Endometrial microvascular endothelial cells (primary cell): Measurements from ENCODE around the gene CRK. TPM values are rescaled to one million over a fixed set of nuclear protein-coding genes. Genes with fewer than 3 reads are reported as not detected.
"Not testable (repeated sequence)": the region's sequence is repeated elsewhere in the genome, so short reads cannot be mapped to it uniquely, and the experiment has no call there.

ENCODE experiments used
- in situ Hi-C: cut with HindIII; loops from 2 replicates; pipeline ENCODE4 v1.10.0; 2017; ENCODE audit warnings: low sequenced_read_pairs, low pct_unique_long_range_greater_than_20kb; ENCODE audit errors: inconsistent ontology term
- total RNA-seq: library from RNA; depleted of rRNA; stranded (reverse); fragments of >200 nt; gene quantifications from one replicate; pipeline ENCODE4 v1.2.3, GENCODE V29; 2015; ENCODE audit errors: inconsistent ontology term

Gene CRK
- total RNA-seq, 1 donor from 2014 or later: 96.0 TPM

DNA sequence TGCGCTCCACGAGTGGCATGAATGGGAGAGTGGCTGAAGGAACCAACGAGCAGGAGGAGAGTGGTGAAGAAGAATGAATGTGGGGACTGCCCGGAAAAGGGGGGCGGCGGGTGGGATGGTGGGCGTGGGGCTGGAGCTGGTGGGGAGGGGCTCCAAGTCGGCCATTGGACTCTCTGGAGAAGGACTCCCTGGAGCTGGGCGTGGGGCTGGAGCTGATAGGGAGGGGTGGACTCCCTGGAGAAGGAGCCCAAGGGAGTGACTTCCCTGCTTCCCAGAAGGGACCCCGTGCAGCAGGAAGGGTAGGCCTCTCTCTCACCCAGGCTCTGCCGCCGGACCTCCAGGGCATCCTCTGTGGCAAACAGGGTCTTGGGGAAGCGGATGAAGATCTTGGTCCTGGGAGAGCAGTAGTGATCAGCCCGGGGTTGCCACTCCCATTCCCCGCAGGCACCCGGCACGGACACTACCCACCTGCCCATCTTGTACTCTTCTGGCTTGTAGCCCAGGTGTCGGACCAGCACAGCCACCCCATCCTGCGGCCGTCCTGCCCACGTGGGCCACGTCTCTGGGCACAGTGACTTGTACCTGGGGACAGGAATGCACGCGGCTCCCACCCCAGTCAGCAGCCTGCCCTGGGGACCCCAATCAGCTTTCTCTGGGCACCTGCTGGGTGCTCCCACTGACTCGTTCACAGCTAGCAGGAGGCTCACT, 14.9 kb upstream of the CRK start:
- in situ Hi-C loops: no loop called here

DNA sequence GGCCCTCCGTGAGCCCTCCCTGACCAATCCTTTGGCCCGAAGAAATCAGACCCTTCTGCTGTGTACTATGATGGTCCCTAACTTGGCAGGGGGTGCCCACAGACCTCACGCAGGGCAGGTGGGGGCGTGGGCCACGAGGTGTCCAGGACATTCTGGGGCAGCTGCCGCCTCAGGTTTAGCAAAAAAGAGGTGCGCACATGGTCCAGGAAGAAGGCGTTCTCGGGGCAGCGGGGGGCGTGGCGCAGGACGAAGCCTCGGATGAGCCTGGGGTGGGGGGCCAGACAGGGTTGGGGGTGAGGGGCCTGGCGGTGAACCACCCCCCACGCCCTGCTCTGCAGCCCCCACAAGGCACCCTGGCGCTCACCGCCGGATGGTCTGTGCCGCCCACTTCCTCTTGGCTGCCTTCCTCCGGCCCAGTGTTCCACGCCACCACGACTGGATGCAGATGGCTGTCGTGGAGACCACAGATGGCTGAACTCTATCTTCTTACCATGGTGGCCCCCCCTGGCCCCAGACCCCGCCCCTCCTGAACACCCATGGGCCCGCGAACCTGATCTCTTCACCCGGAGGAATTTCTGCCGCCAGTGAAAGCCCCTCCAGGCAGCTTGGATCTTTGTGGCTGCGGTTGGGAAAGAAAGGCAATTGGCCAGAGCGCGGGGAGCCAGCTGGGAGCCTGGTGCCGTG, 14.2 kb upstream of the CRK start:
- in situ Hi-C loops: no loop called here

DNA sequence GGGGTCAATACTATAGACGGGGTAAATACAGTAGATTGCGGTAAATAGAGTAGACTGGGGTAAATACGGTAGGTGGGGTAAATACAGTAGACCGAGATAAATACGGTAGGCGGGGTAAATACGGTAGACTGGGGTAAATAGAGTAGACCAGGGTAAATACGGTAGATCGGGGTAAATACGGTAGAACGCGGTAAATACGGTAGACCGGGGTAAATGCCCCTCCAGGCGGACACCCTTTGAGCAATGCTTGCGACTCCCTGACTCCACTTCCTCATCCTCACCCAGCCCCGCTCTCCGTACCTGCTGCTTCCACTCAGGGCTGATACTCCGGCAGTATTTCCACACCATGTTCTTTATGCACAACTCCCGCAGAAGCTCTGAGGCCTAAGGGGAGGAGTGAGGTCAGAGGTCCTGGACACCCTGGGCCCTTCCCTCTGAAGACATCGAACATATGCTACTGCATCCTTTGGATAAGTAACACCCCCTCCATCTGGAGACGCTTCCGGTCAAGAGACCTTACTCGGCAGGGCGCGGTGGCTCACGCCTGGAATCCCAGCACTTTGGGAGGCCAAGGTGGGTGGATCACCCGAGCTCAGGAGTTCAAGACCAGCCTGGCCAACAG, 13.3 kb upstream of the CRK start:
- in situ Hi-C loops: no loop called here

DNA sequence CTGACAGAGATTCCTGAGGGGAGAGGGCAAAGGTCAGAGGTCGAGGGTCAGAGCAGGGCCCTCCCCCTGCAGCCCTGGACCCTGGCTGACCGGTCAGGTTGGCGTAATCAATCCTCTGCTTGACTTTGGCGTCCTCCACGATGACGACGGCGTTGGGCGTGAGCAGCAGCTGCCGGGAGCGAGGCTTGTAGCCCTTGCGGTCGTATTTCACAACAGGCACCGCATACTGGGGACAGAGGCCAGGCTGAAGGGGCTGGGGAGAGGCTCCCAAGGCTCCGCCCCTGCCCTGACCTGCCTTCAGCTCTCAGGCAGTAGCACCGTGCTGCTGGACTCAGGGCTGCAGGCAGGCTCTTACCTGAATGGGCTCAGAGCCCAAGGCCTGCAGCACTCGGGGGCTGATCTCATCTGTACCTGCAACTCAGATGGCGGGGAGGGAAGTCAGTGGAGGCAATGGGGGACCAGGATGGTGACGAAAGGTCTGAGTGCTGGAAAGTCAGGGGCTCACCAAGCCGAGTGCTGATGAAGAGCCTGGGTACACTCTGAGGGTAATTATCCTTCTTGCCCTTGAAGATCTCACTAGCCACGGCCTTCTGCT, 12.0 kb upstream of the CRK start:
- in situ Hi-C loops: no loop called here

DNA sequence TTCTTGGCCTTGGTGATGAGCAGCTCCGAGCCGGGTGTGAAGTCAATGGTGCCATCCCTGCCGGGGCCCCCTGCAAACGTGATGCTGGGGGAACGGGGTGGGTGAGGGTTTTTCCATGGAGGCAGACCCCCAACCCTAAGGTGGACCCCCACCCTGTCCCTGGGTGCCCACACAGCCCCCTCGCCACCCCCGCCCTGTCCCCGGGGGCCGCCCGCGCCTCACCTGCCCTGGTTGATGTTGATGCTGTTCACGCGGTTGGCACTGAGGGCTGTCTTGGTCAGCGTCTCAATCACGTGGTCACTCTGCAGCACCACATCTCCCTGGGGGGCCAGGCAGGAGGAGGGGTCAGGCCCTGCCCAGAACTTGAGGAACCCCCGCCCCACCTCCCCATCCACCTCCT, 11.2 kb upstream of the CRK start:
- in situ Hi-C loops: no loop called here

DNA sequence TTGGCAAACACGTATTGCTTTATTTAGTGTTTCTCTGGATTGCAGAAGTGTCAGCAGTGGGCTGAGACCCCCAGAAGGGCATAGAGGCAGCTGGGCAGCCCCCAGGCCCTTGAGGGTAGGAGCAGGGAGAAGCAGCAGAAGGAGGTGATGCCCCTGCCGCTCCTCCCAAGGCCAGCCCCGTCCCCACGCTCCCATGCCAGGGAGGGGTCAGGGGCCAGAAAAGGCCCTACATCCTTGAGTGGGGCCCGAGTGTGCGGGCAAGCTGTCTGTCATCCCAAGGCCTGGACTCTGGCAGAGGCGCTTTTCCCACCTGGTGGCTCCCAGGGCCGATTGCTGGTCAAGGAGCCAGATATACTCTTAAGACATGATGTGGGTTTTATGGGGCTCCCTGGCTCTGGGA, 8.2 kb upstream of the CRK start:
- in situ Hi-C loops: no loop called here

DNA sequence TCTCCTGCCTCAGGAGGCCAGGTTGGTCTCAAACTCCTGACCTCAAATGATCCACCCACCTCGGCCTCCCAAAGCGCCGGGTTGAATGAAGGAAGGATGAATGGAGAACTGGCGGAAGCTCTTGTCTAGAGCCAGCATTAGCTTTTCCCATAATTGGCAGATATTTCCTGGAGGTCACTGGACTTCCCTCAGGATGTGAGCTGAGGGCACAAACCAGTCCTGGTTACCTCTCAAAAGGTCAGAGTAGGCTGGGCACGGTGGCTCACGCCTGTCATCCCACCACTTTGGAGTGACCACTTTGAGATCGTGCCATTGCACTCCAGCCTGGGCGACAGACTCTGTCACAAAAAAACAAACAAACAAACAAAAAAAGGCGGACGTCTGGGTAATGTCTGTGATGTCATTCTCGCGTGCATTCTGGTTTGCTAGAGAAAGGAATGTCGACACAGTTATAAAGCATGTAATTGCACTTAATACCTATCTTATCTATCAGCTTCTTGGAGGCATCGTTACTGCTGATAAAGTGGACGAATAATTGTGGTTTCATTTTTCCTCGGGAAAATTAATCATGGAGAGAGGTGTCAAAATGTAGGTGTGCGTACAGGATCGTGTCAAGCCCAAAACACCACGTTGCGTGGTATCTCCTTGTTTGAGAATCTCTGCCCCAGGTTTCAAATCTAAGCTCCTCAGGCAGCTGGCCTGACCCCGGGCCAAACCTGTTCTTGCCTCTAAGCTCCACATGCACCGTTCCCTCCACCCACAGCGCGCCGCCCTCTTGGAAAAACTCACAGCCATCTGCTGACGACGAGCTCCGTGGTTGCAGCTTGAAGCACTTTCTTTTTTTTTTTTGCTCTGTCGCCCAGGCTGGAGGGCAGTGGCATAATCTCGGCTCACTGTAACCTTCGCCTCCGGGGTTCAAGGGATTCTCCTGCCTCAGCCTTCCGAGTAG, 6.4 kb upstream of the CRK start:
- in situ Hi-C loops: no loop called here

DNA sequence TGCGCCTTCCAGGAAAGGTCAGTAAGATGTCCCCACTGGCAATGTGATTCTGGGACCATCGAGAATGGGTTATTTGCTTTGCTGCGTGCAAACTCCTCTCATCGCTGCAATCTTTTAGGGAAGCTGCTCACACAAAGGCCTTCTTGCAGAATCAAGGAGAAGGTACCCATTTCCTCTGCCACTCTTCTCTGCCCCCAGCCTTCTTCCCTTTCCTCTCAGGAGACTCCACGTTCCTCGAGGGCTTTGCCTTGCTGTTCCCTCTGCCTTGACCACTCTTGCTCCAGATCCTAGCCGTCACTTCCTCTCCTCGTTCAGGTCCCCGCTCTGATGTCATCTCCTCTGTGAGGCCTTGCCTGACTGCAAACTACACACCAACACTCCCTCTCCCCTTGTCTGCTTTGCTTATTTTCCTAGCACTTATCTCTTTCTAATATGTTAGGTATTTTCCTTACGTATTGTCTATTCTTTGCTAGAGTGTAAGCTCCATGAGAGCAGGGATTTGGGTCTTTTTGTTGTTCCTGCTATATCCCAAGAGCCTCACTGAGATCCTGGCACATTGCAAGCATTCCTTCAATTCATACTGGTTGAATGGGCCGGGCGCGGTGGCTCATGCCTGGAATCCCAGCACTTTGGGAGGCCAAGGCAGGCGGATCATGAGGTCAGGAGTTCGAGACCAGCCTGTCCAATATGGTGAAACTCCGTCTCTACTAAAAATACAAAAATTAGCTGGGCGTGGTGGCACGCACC, 5.3 kb upstream of the CRK start:
- in situ Hi-C loops: no loop called here

DNA sequence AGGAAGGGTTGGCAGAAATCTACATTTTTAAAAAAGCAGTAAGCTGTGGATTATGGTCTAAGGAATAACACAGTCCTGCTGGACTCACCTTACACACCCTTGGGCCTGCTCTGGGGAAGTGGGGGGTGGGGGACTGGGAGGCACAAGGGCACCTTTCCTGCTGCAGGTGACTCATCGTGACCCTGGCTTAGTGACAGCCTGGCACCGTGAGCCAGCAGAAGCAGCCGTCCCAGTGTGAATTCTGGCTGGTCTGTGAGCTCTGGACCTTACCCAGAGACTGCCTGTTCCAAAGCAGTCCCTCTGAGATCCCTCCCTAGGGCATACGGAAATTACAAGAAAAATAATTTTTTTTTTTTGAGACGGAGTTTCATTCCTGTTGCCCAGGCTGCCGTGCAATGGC, 4.2 kb upstream of the CRK start:
- in situ Hi-C loops: no loop called here

DNA sequence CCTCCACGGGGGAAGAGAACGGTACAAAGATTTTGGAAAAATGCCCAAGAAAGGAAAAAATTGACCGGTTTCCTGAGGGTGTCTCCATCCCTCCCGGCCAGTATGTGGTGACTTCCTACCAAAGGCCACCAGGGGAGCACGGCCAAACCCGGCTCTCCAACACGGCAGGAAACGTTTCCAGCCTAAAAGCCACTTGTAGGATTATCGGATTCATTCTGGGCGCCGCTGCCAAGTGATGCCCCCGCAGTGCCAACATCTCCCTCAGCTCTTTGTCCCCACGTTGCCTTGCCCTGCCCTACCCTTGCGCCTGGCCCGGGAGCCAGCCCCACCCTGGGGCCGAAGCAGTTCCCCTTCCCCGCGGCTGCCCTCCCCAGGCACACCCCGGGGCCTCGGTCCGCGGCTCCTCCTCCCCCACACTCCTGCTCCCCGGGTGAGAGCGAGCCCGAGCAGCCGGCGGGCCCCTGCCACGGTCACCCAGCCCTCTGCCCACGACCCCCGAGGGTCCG, 688 bp downstream of the CRK start:
- in situ Hi-C loops: no loop called here

DNA sequence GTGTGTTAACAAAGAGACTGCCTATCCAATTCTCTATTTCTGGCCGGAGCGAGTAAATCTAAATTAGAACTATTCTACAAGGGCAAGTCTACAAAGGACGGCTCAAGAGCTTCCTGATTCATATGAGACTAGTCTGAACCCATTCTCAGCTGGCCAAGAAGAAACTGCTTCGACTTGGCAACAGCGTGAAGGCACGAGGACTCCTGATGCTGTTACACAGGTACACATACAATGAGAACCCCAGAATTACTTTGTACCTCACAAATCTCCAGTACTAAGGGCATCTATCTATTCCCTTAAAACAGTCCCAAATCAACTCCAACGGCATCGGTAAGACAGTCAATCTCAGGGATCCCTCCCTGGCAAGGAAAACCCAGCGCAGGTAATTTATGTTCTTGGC, 1.5 kb downstream of the CRK start:
- in situ Hi-C loops: no loop called here

DNA sequence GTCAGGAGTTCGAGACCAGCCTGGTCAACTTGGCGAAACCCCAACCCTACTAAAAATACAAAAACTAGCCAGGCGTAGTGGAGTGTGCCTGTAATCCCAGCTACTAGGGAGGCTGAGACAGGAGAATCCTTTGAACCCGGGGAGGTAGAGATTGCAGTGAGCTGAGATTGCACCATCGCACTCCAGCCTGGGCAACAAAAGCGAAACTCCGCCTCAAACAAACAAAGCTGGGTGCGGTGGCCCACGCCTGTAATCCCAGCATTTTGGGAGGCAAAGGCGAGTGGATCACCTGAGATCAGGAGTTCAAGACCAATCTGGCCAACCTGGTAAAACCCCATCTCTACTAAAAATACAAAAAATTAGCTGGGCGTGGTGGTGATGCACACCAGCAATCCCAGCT, 2.3 kb downstream of the CRK start:
- in situ Hi-C loops: not testable (repeated sequence)

DNA sequence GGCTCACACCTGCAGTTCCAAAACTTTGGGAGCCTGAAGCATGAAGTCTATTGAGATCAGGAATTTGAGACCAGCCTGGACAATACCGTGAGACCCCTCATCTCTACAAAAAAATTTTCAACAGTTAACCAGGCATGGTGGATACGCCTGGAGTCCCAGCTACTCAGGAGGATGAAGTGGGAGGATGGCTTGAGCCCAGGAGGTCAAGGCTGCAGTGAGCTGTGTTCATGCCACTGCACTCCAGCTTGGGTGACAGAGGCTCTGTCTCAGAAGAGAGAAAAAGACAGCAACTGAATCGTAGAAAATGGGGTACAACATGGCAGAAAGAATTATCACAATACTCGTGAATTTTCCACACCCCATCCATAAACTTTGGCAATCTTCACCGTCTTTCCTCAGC, 3.2 kb downstream of the CRK start:
- in situ Hi-C loops: no loop called here

DNA sequence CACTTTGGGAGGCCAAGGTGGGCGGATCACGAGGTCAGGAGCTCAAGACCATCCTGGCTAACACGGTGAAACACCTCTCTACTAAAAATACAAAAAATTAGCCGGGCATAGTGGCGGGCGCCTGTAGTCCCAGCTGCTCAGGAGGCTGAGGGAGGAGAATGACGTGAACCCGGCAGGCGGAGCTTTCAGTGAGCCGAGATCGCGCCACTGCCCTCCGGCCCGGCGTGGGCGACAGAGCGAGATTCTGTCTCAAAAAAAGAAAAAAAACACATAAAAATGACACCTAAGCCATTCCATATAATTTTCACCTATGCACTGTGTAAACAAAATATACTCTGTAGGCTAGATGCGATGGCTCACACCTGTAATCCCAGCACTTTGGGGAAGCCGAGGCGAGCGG, 5.8 kb downstream of the CRK start:
- in situ Hi-C loops: not testable (repeated sequence)

DNA sequence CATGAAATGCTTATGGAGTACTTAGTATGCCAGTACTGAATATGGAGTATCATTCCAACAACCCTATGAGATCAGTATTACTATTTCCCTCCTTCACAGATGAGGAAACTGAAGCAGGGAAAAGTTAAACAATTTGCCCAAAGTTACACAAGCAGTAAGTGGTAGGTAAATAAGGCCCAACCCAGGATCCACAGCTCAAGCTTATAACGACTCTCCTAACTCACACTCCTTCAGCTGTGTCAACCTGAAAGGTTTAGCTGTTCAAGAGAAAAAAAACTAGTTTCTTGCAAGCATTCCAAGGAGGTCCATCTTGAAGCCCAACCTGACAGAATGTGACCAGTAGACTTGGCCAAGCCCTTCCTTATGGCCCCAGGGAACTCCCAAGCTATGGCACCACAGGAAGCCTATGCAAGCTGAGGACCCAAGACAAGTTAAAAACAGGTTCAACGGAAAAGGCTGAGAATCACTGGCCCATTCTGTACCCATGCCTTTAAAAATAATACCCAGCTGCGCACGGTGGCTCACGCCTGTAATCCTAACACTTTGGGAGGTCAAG, 6.5 kb downstream of the CRK start:
- in situ Hi-C loops: no loop called here

DNA sequence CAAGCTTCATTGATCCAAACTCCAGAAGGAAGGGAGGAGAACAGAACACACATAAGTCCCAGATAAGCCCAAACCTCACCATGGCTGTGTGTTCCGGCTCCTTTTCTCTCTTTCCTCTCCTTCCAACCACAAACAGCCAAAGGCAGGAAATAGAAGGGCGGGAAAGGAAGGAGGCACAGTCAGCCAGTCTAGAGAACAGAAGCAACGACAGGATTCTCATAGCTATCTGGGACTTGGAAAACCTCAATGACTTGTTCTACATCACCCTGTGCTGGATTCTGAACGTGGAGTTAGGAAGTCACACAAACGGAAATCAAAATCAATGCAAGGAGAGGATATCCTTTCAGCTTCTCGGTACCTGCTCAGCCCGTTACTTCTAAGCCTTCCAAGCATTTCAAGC, 9.0 kb downstream of the CRK start:
- in situ Hi-C loops: no loop called here

DNA sequence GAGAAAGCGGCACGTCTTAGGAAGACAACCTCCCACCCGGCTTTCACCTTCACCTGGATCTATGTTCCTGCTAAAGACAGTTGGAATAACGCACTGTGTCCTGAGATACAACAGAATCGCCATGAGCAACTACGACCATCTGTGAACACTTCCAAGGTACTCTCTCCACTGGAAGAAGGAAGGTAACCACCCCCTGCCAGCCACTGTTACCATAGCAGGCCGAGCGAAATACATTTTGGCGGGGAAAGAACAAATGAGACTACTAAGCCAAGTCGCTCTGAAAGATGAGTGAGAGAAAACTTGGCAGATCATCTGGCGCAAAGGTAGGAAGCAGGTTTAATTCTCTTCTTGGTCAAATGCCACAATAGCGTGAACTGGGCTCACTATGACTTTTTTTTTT, 9.8 kb downstream of the CRK start:
- in situ Hi-C loops: no loop called here

DNA sequence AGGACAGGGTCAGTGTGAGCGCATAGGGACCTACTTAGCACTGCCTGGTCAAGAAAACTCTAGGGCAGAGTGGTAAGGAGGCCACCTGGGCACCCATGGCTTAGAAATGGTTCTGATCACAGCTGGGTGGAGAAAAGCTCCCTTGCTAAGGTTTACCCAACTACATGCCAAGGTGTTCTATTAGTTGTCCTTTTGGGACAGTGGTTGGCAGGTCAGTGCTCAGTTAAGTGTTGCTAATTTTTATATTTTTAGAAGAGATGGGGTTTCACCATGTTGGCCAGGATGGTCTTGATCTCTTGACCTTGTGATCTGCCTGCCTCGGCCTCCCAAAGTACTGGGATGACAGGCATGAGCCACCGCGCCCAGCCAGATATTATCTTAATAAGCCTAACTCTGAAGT, 10.3 kb downstream of the CRK start:
- in situ Hi-C loops: not testable (repeated sequence)
